ENCODE results near the gene RUSC2. TPM values are rescaled to one million over a fixed set of nuclear protein-coding genes. Genes with fewer than 3 reads are reported as not detected.
A peak's percentile ranks its signal among the peaks of the same experiment; 100 is the strongest.
"Not testable (repeated sequence)": the region's sequence is repeated elsewhere in the genome, so short reads cannot be mapped to it uniquely, and the experiment has no call there.

Gene RUSC2
- polyA plus RNA-seq, 6 donors from 2014 or later, result not detected

GRCh38 chr9:35481347-35481975 is 8.4 kb upstream of the RUSC2 start:
- Mint-ChIP-seq H3K27me3 (peaks cover 6 to 17% (median 16%) of the 10 kb centered on the region in 3 donors), H3K27ac (peak overlapping the region in 1 of 6 donors; percentile 56), H3K4me3 (no peak overlapping the region), H3K36me3 (no peaks in the 10 kb centered on the region), H3K4me1 (no peaks in the 10 kb centered on the region), H3K9me3 (no peaks in the 10 kb centered on the region)
- DNase-seq, result no peak
- no peak for ATAC-seq (ENCODE audit: low read depth in 2 of 2)

GRCh38 chr9:35482071-35482470 is 7.8 kb upstream of the RUSC2 start:
- H3K27me3 Mint-ChIP-seq, result peaks cover 6 to 14% (median 10%) of the 10 kb centered on the region in 3 donors
- H3K4me3 Mint-ChIP-seq, result no peak overlapping the region
- no peak for ATAC-seq (ENCODE audit: low read depth in 2 of 2)
- H3K36me3 Mint-ChIP-seq, result no peaks in the 10 kb centered on the region
- H3K27ac Mint-ChIP-seq, result peak overlapping the region in 1 of 6 donors; percentile 38
- no peaks in the 10 kb centered on the region for H3K4me1 Mint-ChIP-seq
- no peaks in the 10 kb centered on the region for H3K9me3 Mint-ChIP-seq
- DNase-seq, result no peak

DNA sequence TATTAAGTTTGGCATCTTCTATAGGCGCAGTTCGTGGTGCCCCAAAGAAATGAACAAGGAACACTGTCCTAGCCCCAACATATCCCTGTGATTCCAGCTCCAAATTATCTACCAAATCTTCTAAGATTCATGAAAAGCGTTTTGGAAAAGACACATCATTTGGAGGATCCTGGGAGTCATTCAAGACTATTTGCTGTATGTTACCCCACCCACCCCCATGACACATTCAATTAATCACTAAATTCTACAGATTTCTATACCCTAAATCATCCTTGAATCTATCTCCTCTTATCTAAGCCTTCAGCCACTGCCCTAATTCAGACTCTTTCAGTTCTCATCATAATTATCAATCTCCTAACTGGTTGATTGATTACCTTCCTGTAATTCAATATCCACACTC is 5.5 kb upstream of the RUSC2 start:
- Mint-ChIP-seq H3K27me3 (peaks cover 11 to 29% (median 20%) of the 10 kb centered on the region in 3 donors), H3K4me1 (peaks cover 0 to 6% (median 5%) of the 10 kb centered on the region in 3 donors), H3K4me3 (no peak overlapping the region), H3K27ac (no peak overlapping the region), H3K36me3 (no peaks in the 10 kb centered on the region), H3K9me3 (peaks cover 0 to 3% (median 0%) of the 10 kb centered on the region in 7 donors)
- ATAC-seq (ENCODE audit: low read depth in 2 of 2) (no peak), DNase-seq (no peak)

GRCh38 chr9:35487081-35487480 is 2.8 kb upstream of the RUSC2 start:
- no peak overlapping the region for H3K4me3 Mint-ChIP-seq
- peaks cover 0 to 3% (median 0%) of the 10 kb centered on the region in 7 donors for H3K9me3 Mint-ChIP-seq
- H3K36me3 Mint-ChIP-seq, result no peaks in the 10 kb centered on the region
- H3K4me1 Mint-ChIP-seq, result peaks cover 10 to 17% (median 12%) of the 10 kb centered on the region in 3 donors
- ATAC-seq (ENCODE audit: low read depth in 2 of 2) (no peak), DNase-seq (no peak)
- H3K27ac Mint-ChIP-seq, result no peak overlapping the region
- peaks cover 12 to 43% (median 27%) of the 10 kb centered on the region in 3 donors for H3K27me3 Mint-ChIP-seq

DNA sequence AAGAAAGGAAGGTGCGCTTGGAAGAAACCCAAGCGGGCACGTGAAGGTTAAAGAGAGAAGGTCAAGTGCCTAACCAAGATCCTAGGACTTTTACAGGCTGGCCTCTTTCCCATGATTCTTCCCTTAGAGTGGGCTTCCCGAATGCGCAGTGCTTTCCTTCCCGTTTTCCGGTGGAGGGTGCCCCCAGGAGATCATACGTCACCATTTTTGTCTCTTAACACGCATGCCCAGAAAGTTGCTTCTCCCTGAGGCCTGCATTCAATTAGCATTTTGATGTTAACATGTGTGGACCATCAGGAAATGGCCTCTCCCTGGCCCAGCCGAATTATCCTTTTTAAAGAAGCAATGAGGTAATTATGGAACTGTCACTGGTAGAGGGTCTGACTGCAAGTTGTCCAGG is 1.9 kb upstream of the RUSC2 start:
- Mint-ChIP-seq H3K4me1 (peaks cover 10 to 17% (median 12%) of the 10 kb centered on the region in 3 donors), H3K27me3 (peaks cover 17 to 47% (median 27%) of the 10 kb centered on the region in 3 donors), H3K36me3 (no peaks in the 10 kb centered on the region), H3K4me3 (peak overlapping the region in 5 of 8 donors; percentile 16 to 52 (median 44)), H3K9me3 (peaks cover 0 to 3% (median 0%) of the 10 kb centered on the region in 7 donors), H3K27ac (peak overlapping the region in 1 of 6 donors; percentile 77)
- ATAC-seq (ENCODE audit: low read depth in 2 of 2) (no peak), DNase-seq (no peak)

DNA sequence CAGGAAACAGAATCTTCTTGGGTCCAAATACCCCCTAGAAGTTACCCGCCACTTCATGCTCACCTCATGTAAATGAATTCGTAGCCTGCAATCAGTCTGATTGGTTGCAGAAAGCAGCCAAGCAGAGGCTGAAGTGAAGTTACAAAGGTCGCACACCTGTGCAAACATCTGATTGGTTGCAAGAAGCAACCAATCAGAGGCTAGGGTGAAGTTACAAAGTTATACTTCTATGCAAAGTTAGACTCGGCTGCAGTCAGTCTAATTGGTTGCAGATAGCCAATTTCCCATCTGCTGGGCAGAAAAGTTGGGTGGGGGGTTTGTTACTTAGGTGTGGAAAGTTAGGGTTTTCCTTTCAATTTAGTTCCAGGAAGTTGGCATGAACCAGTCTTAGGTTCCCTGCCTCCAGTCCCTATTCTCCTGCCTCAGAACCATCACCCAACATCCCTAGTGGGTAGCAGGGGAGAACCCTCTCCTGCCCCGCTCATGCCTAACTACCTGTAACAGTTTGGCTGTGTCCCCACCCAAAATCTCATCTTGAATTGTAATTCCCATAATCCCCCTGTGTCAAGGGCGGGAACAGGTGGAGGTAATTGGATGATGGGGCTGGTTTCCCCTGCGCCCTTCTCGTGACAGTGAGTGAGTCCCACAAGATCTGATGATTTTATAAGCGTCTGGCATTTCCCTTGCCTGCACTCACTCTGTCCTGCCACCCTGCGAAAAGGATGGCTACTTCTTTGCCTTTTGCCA is 1.2 kb upstream of the RUSC2 start:
- ATAC-seq (ENCODE audit: low read depth in 2 of 2) (no peak), DNase-seq (no peak)
- peak overlapping the region in 2 of 6 donors; percentile 70 to 77 for H3K27ac Mint-ChIP-seq
- H3K36me3 Mint-ChIP-seq, result no peaks in the 10 kb centered on the region
- peak overlapping the region; percentile 57 to 86 (median 76) for H3K4me3 Mint-ChIP-seq
- H3K27me3 Mint-ChIP-seq, result peaks cover 19 to 49% (median 27%) of the 10 kb centered on the region in 3 donors
- H3K4me1 Mint-ChIP-seq, result peaks cover 10 to 17% (median 12%) of the 10 kb centered on the region in 3 donors
- H3K9me3 Mint-ChIP-seq, result peaks cover 0 to 4% (median 0%) of the 10 kb centered on the region in 7 donors

GRCh38 chr9:35490155-35490909 is 421 bp downstream of the RUSC2 start:
- peak overlapping the region in 2 of 6 donors; percentile 68 to 75 for H3K27ac Mint-ChIP-seq
- H3K36me3 Mint-ChIP-seq, result no peaks in the 10 kb centered on the region
- ATAC-seq (ENCODE audit: low read depth in 2 of 2) (peak; percentile 13 to 17), DNase-seq (no peak)
- peaks cover 10 to 17% (median 12%) of the 10 kb centered on the region in 3 donors for H3K4me1 Mint-ChIP-seq
- H3K9me3 Mint-ChIP-seq, result peaks cover 0 to 4% (median 0%) of the 10 kb centered on the region in 7 donors
- H3K27me3 Mint-ChIP-seq, result peaks cover 19 to 49% (median 27%) of the 10 kb centered on the region in 3 donors
- H3K4me3 Mint-ChIP-seq, result peak overlapping the region; percentile 56 to 91 (median 86)

- H3K36me3 Mint-ChIP-seq, result no peaks in the 10 kb centered on the region
- ATAC-seq (ENCODE audit: low read depth in 2 of 2), result no peak
- H3K9me3 Mint-ChIP-seq, result peaks cover 0 to 4% (median 0%) of the 10 kb centered on the region in 7 donors
- H3K27me3 Mint-ChIP-seq, result peaks cover 19 to 49% (median 27%) of the 10 kb centered on the region in 3 donors
- H3K27ac Mint-ChIP-seq, result no peak overlapping the region
- peak overlapping the region; percentile 56 to 91 (median 86) for H3K4me3 Mint-ChIP-seq
- no peak for DNase-seq
- H3K4me1 Mint-ChIP-seq, result peaks cover 12 to 17% (median 14%) of the 10 kb centered on the region in 3 donors
Observed at GRCh38 chr9:35490910-35491465, 1.1 kb downstream of the RUSC2 start.

- peaks cover 12 to 18% (median 16%) of the 10 kb centered on the region in 3 donors for H3K4me1 Mint-ChIP-seq
- H3K27me3 Mint-ChIP-seq, result peaks cover 16 to 36% (median 24%) of the 10 kb centered on the region in 3 donors
- H3K27ac Mint-ChIP-seq; H3K9me3 Mint-ChIP-seq; DNase-seq; H3K36me3 Mint-ChIP-seq; ATAC-seq (ENCODE audit: low read depth in 2 of 2): not testable (repeated sequence)
- H3K4me3 Mint-ChIP-seq, result peak overlapping the region in 1 of 8 donors; percentile 34
Observed at GRCh38 chr9:35493119-35493518, 3.2 kb downstream of the RUSC2 start.

DNA sequence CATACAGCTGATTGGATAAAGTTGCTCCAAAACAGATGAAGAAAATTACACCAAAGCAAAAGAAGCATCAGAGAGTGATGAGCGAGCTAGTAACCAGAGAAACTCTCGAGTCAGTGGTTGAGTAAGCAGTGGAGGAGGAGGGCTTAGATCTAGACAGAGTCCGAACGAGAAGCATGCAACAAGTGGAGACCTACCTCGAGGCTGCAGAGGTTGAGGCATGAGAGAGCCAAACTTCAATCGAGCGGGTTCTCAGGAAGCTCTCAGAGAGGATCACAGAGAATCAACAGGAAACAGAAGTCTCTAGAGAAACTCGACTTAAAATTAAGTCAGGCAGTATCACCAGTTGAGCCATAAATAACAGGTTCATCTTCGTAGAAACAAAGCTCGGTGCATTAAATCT is 6.1 kb downstream of the RUSC2 start:
- ATAC-seq (ENCODE audit: low read depth in 2 of 2), result no peak
- H3K4me3 Mint-ChIP-seq, result no peak overlapping the region
- H3K27me3 Mint-ChIP-seq, result peaks cover 2 to 15% (median 7%) of the 10 kb centered on the region in 3 donors
- H3K27ac Mint-ChIP-seq, result peak overlapping the region in 1 of 6 donors; percentile 2
- H3K4me1 Mint-ChIP-seq, result peaks cover 0 to 6% (median 3%) of the 10 kb centered on the region in 3 donors
- no peaks in the 10 kb centered on the region for H3K36me3 Mint-ChIP-seq
- no peak for DNase-seq
- peaks cover 3 to 12% (median 7%) of the 10 kb centered on the region in 7 donors for H3K9me3 Mint-ChIP-seq

DNA sequence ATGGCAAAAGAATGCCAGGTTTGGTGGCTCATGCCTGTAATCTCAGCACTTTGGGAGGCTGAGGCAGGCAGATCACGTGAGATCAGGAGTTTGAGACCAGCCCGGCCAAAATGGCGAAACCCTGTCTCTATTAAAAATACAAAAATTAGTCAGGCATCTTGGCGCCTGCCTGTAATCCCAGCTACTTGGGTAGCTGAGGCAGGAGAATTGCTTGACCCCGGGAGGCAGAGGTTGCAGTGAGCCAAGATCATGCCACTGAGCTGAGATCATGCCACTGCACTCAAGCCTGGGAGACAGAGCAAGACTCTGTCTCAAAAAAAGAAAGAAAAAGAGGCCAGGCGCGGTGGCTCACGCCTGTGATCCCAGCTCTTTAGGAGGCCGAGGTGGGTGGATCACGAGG is 8.3 kb downstream of the RUSC2 start:
- peaks cover 3 to 12% (median 7%) of the 10 kb centered on the region in 7 donors for H3K9me3 Mint-ChIP-seq
- not testable (repeated sequence) for H3K4me1 Mint-ChIP-seq; DNase-seq; H3K27me3 Mint-ChIP-seq; H3K36me3 Mint-ChIP-seq; H3K27ac Mint-ChIP-seq; ATAC-seq (ENCODE audit: low read depth in 2 of 2); H3K4me3 Mint-ChIP-seq

DNA sequence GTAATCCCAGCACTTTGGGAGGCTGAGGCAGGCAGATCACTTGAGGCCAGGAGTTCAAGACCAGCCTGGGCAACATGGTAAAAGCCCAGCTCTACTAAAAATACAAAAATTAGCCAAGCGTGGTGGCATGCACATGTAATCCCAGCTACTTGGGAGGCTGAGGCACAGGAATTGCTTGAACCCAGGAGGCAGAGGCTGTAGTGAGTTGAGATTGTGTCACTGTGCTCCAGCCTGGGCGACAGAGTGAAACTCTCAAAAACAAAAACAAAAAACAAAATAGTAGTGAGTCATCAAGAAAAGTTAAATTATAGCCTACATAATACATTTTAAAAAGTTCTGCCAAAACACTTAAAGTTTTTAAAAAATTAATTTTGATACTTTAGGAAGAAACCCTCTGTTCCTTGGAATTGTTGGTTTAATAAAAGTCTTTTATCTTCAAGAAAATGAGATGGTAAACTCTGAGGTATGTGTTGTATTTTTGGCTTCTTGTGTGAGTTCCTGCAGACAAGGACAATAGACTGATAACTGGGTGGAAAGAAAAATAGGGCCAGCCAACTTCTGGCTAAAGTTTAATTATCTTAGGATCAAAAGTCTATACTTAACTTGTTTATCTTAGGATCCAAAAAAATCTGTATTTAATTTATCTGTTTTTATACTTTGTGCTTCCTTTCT is 9.3 kb downstream of the RUSC2 start:
- ATAC-seq (ENCODE audit: low read depth in 2 of 2) (no peak), DNase-seq (no peak)
- Mint-ChIP-seq H3K4me1 (peaks cover 0 to 6% (median 2%) of the 10 kb centered on the region in 3 donors), H3K27me3 (no peaks in the 10 kb centered on the region), H3K9me3 (peaks cover 4 to 12% (median 8%) of the 10 kb centered on the region in 7 donors), H3K4me3 (no peak overlapping the region), H3K27ac (no peak overlapping the region), H3K36me3 (no peaks in the 10 kb centered on the region)

Data from naive B cell (primary cell).